Left ventricle myocardium inferior (tissue), 1 donor: ENCODE measurements around the gene PRDM11. TPM values are rescaled to one million over a fixed set of nuclear protein-coding genes. Genes with fewer than 3 reads are reported as not detected.

Experiments
- DNase-seq: peaks from one replicate; pipeline ENCODE4 v3.0.0-alpha.2; 2020
- H3K27ac ChIP-seq: fragments of 200-600 bp; replicated peaks from 2 replicates; pipeline ENCODE4 v1.8.0; 2021
- H3K27me3 ChIP-seq: fragments of 200-600 bp; 2 replicates; pipeline ENCODE4 v1.8.0; 2021; ENCODE audit warnings: low read depth
- H3K36me3 ChIP-seq: fragments of 200-600 bp; 2 replicates; pipeline ENCODE4 v1.8.0; 2021
- H3K4me1 ChIP-seq: fragments of 200-600 bp; 2 replicates; pipeline ENCODE4 v1.8.0; 2021
- H3K4me3 ChIP-seq: fragments of 200-600 bp; 2 replicates; pipeline ENCODE4 v1.8.0; 2021; ENCODE audit warnings: mild to moderate bottlenecking, moderate library complexity
- H3K9me3 ChIP-seq: fragments of 200-600 bp; replicated peaks from 2 replicates; pipeline ENCODE4 v1.8.0; 2021
- CTCF ChIP-seq: fragments of 200-600 bp; IDR thresholded peaks from 2 replicates; pipeline ENCODE4 v1.8.0; 2021; ENCODE audit warnings: antibody characterized with exemption, mild to moderate bottlenecking, borderline replicate concordance
- intact Hi-C: fragments of 100-400 bp; cut with micrococcal nuclease; formaldehyde crosslinking; loops from one replicate; pipeline ENCODE4 v1.11.0; 2022
- long read RNA-seq: library from polyadenylated mRNA; unstranded; transcript quantifications from one replicate; pipeline ENCODE4 v2.0.0, GENCODE V29; 2021
- total RNA-seq: library from RNA; stranded (reverse); fragmentation: NEBNext Ultra II Directional; extraction: Animal tissue kit (Norgen Biotek cat#: 25700); gene quantifications from one replicate; pipeline ENCODE4 v1.2.1, GENCODE V29; 2021
- donor health status: DM: no; HTN: yes; CAD: no; lungs with severe emphysema.

Gene PRDM11
- total RNA-seq = 17.2 TPM
- long read RNA-seq, partial matches to known transcripts = 8 of 26 reads
- long read RNA-seq, other reads (novel, unspliced or antisense) = 17 of 26 reads

- H3K4me1 ChIP-seq = peaks cover 32% of the 10 kb centered on the region
- no peaks in the 10 kb centered on the region for H3K27me3 ChIP-seq
- H3K4me3 ChIP-seq = peak within 1 kb of the TSS; percentile 90
- no peaks in the 10 kb centered on the region for H3K9me3 ChIP-seq
- peak within 1 kb of the TSS; percentile 99 for H3K27ac ChIP-seq
- no peak for TF ChIP-seq CTCF
- intact Hi-C loops = no loop called here
- H3K36me3 ChIP-seq = no peaks in the 10 kb centered on the region
- DNase-seq = no peak
Measured at GRCh38 chr11:45146072-45147016, at the start of gene PRDM11. PRDM11 (plus strand) TSS chr11:45146639; CDS start chr11:45181767, 35,128 bp downstream.

- Histone ChIP-seq H3K4me3 (no peak overlapping the region), H3K4me1 (peaks cover 22% of the 10 kb centered on the region), H3K36me3 (no peaks in the 10 kb centered on the region), H3K9me3 (no peaks in the 10 kb centered on the region), H3K27me3 (peaks cover 5% of the 10 kb centered on the region), H3K27ac (no peak overlapping the region)
- TF ChIP-seq CTCF = no peak
- no peak for DNase-seq
- intact Hi-C loops = no loop called here
Measured at GRCh38 chr11:45097721-45098493, 48.5 kb upstream of the PRDM11 start.

GRCh38 chr11:45098929-45099328 lies 47.5 kb upstream of the PRDM11 start:
- Histone ChIP-seq H3K27me3 (peaks cover 5% of the 10 kb centered on the region), H3K36me3 (no peaks in the 10 kb centered on the region), H3K27ac (no peak overlapping the region), H3K9me3 (no peaks in the 10 kb centered on the region), H3K4me1 (peaks cover 23% of the 10 kb centered on the region), H3K4me3 (no peak overlapping the region)
- intact Hi-C loops = no loop called here
- TF ChIP-seq CTCF = no peak
- no peak for DNase-seq

- Histone ChIP-seq H3K27me3 (peaks cover 5% of the 10 kb centered on the region), H3K4me1 (peaks cover 23% of the 10 kb centered on the region), H3K36me3 (no peaks in the 10 kb centered on the region), H3K4me3 (no peak overlapping the region), H3K9me3 (no peaks in the 10 kb centered on the region), H3K27ac (no peak overlapping the region)
- no peak for DNase-seq
- intact Hi-C loops = no loop called here
- no peak for TF ChIP-seq CTCF
Measured at GRCh38 chr11:45100339-45100738, 46.1 kb upstream of the PRDM11 start.

- no peak overlapping the region for H3K4me3 ChIP-seq
- TF ChIP-seq CTCF = no peak
- intact Hi-C loops = loop anchor here (2.0 kb wide), 1 partner anchor 166 kb away; no protein-coding TSS in a partner anchor
- H3K9me3 ChIP-seq = no peaks in the 10 kb centered on the region
- DNase-seq = no peak
- peak overlapping the region; percentile 47 for H3K27ac ChIP-seq
- H3K4me1 ChIP-seq = peaks cover 27% of the 10 kb centered on the region
- H3K27me3 ChIP-seq = peaks cover 5% of the 10 kb centered on the region
- no peaks in the 10 kb centered on the region for H3K36me3 ChIP-seq
Measured at GRCh38 chr11:45102361-45102809, 44.1 kb upstream of the PRDM11 start.
